HepG2 (cell line): Measurements from ENCODE around the gene HOXC5. TPM values are rescaled to one million over a fixed set of nuclear protein-coding genes. Genes with fewer than 3 reads are reported as not detected.
A peak's percentile ranks its signal among the peaks of the same experiment; 100 is the strongest.

ENCODE experiments used
- ATAC-seq: fragments of 200-7000 bp; cut with Tn5 transposase; 3 replicates; pipeline ENCODE4 v1.9.1; 2020; ENCODE audit warnings: mild to moderate bottlenecking, moderate library complexity
- BruUV-seq: library from RNA; stranded (reverse); fragments of 400-500 nt; replicated peaks from 2 replicates; lab custom pipeline; 2021; lab: Mats Ljungman, UMichigan
- CTCF ChIA-PET: fragments of 300-600 bp; formaldehyde crosslinking; extraction: SDS; loops from one replicate; lab custom pipeline; 2021; ENCODE audit warnings: low total read pairs, inconsistent platforms, low intra/inter-chr PET ratio; lab: Yijun Ruan, JAX
- POLR2A ChIA-PET: fragments of 350-600 bp; sonication (Branson Sonifier 250); formaldehyde crosslinking; loops from one replicate; lab custom pipeline; 2020; ENCODE audit warnings: antibody characterized with exemption, inconsistent platforms; lab: Yijun Ruan, JAX
- DNase-seq: peaks from one replicate; pipeline ENCODE4 v3.0.0-alpha.2; 2015; ENCODE audit warnings: low spot score
- FAIRE-seq: peaks from 3 replicates; lab custom pipeline; 2011; peaks lifted over from hg19 to GRCh38; lab: Jason Lieb, UNC
- H2AFZ ChIP-seq: one replicate; pipeline ENCODE4 v1.6.1; 2011; ENCODE audit warnings: low read length, inconsistent platforms
- H3K27ac ChIP-seq: fragments of 300-600 bp; 3 replicates; pipeline ENCODE4 v1.8.0; 2011; ENCODE audit warnings: mixed run types, mild to moderate bottlenecking, mixed read lengths, low read length, inconsistent platforms; ENCODE audit not compliant: insufficient read depth; ENCODE audit errors: extremely low read length
- H3K27me3 ChIP-seq, 2 experiments: fragments of 200-600 bp in 1 of 2; 2 replicates in 1 of 2; 3 replicates in 1 of 2; pipeline versions ENCODE4 v1.6.0 to v1.8.0; 2011; ENCODE audit warnings: low read length in 2 of 2, mild to moderate bottlenecking in 2 of 2, moderate library complexity in 2 of 2, inconsistent platforms in 1 of 2; ENCODE audit not compliant: insufficient read depth in 2 of 2, control insufficient read depth in 1 of 2
- H3K36me3 ChIP-seq, 2 experiments: fragments of 200-600 bp in 1 of 2; replicated peaks in 1 of 2; 2 replicates in 1 of 2; 3 replicates in 1 of 2; pipeline versions ENCODE4 v1.5.1 to v1.8.0; 2011; ENCODE audit warnings: low read length in 2 of 2, inconsistent platforms in 1 of 2; ENCODE audit not compliant: insufficient read depth in 2 of 2, control insufficient read depth in 1 of 2
- H3K4me1 ChIP-seq: 2 replicates; pipeline ENCODE4 v1.5.1; 2012; ENCODE audit warnings: low read length, inconsistent platforms; ENCODE audit not compliant: insufficient read depth
- H3K4me2 ChIP-seq: 2 replicates; pipeline ENCODE4 v1.6.0; 2011; ENCODE audit warnings: low read depth, low read length, inconsistent platforms
- H3K4me3 ChIP-seq, 3 experiments: fragments of 200-600 bp in 1 of 3; sonication (generic), shearing (Covaris generic) in 1 of 3; replicated peaks in 1 of 3; 2 replicates each; pipeline ENCODE4 v1.5.1; 2011 to 2016; ENCODE audit warnings: low read length in 3 of 3, inconsistent platforms in 2 of 3, low read depth in 2 of 3, mild to moderate bottlenecking in 2 of 3, control low read depth in 1 of 3, mixed read lengths in 1 of 3; ENCODE audit not compliant: insufficient read depth in 1 of 3
- H3K79me2 ChIP-seq: one replicate; pipeline ENCODE4 v1.6.1; 2011; ENCODE audit warnings: low read length, inconsistent platforms; ENCODE audit not compliant: insufficient read depth
- H3K9ac ChIP-seq: 2 replicates; pipeline ENCODE4 v1.6.0; 2011; ENCODE audit warnings: mild to moderate bottlenecking, low read depth, low read length, inconsistent platforms; ENCODE audit not compliant: insufficient read depth
- H3K9me3 ChIP-seq: 2 replicates; pipeline ENCODE4 v1.5.1; 2012; ENCODE audit warnings: mild to moderate bottlenecking, low read length
- H4K20me1 ChIP-seq: 2 replicates; pipeline ENCODE4 v1.6.0; 2011; ENCODE audit warnings: inconsistent platforms, mild to moderate bottlenecking, low read length, moderate library complexity; ENCODE audit not compliant: insufficient read depth
- ATF7 ChIP-seq, 2 experiments: fragments of 450-650 bp in 1 of 2; sonication (generic) in 1 of 2; formaldehyde crosslinking in 1 of 2; IDR thresholded peaks; 2 replicates each; pipeline versions ENCODE4 v1.4.0 to v1.6.1; 2016 to 2020; ENCODE audit warnings: antibody characterized with exemption in 1 of 2, mild to moderate bottlenecking in 1 of 2, missing genetic modification reagents in 1 of 2
- CREB1 ChIP-seq, 2 experiments: fragments of 450-650 bp in 1 of 2; IDR thresholded peaks; 2 replicates each; pipeline ENCODE4 v1.6.1; 2016 to 2017; ENCODE audit warnings: control low read depth in 1 of 2, mild to moderate bottlenecking in 1 of 2, missing compliant biosample characterization in 1 of 2, missing genetic modification characterization in 1 of 2
- HNRNPH1 ChIP-seq: fragments of 200-400 bp; formaldehyde crosslinking; optimal IDR thresholded peaks from 2 replicates; pipeline ENCODE3; 2017; ENCODE audit warnings: mild to moderate bottlenecking, low read depth, low read length
- PHF5A ChIP-seq: IDR thresholded peaks from one replicate; pipeline ENCODE4 v1.6.1; 2018; ENCODE audit warnings: low read depth, missing genetic modification reagents; ENCODE audit not compliant: unreplicated experiment
- ZBTB8A ChIP-seq: sonication (generic); formaldehyde crosslinking; IDR thresholded peaks from 2 replicates; pipeline ENCODE4 v1.4.0; 2020; ENCODE audit warnings: mild to moderate bottlenecking, low read depth, missing genetic modification reagents, borderline replicate concordance
- WGBS: methylation state at CpG from one replicate; pipeline ENCODE4 v1.1.6; 2017; ENCODE audit warnings: low lambda C conversion rate; 5-methylcytosine and 5-hydroxymethylcytosine counted together
- in situ Hi-C: cut with HindIII; loops from 2 replicates; pipeline ENCODE4 v1.10.0; 2017; ENCODE audit warnings: low pct_unique_long_range_greater_than_20kb; ENCODE audit not compliant: extremely low pct_ligation_motif_present
- intact Hi-C: fragments of 100-400 bp; cut with micrococcal nuclease; formaldehyde crosslinking; loops from one replicate; pipeline ENCODE4 v1.10.0; 2022; ENCODE audit not compliant: unreplicated experiment
- polyA plus RNA-seq, 8 experiments: library from polyadenylated mRNA; depleted of rRNA in 3 of 8; stranded (reverse) in 7 of 8; unstranded in 1 of 8; fragments of >200 nt; fragmentation: Illumina TruSeq in 4 of 8; extraction: Trizol in 4 of 8; gene quantifications; 2 replicates each; pipeline versions ENCODE4 v1.2.1 to v1.2.3, GENCODE V29; 2011 to 2016; ENCODE audit warnings: low read depth in 4 of 8, missing spikeins in 1 of 8, mixed read lengths in 1 of 8; ENCODE audit not compliant: insufficient read depth in 1 of 8
- total RNA-seq, 5 experiments: library from RNA; depleted of rRNA; stranded (reverse); fragments of >200 nt; fragmentation: Illumina TruSeq; extraction: Trizol; gene quantifications; 2 replicates each; pipeline ENCODE4 v1.2.3, GENCODE V29; 2016; ENCODE audit warnings: low read depth in 1 of 5

HOXC5 gene
- total and polyA plus RNA-seq, 2 of the 13 experiments (the other 11 are each of a cell fraction or from before 2014, with no cell fraction given): not detected

- CTCF ChIA-PET: no interaction called here
- no peak overlapping the region for H3K4me3 ChIP-seq
- ATAC-seq (no peak), DNase-seq (no peak), FAIRE-seq (no peak)
- TF ChIP-seq ATF7 (IDR thresholded peaks at IDR 0.05): peak; percentile 86
- TF ChIP-seq ATF7 (CRISPR knock-in tag; IDR thresholded peaks at IDR 0.05): no peak
- TF ChIP-seq HNRNPH1: no peak
- TF ChIP-seq PHF5A (CRISPR knock-in tag): no peak
- peak; percentile 74 for TF ChIP-seq CREB1 (IDR thresholded peaks at IDR 0.05)
- TF ChIP-seq CREB1 (CRISPR knock-in tag; IDR thresholded peaks at IDR 0.05): no peak
- TF ChIP-seq ZBTB8A (CRISPR knock-in tag): no peak
- H3K9me3 ChIP-seq: no peaks in the 10 kb centered on the region
- no peak overlapping the region for H3K4me2 ChIP-seq
- POLR2A ChIA-PET: no interaction called here
- H3K27me3 ChIP-seq: peaks cover 9 to 68% of the 10 kb centered on the region in 2 experiments; a peak in 4 of 5 replicates
- in situ Hi-C loops (no loop called here), intact Hi-C loops (no loop called here)
- WGBS: 25% methylated on average over 13 of the region's 22 CpGs
- no peaks in the 10 kb centered on the region for H4K20me1 ChIP-seq
- H3K79me2 ChIP-seq: no peaks in the 10 kb centered on the region
- H3K9ac ChIP-seq: no peak overlapping the region
- H3K27ac ChIP-seq: no peak overlapping the region
- no peaks in the 10 kb centered on the region for H3K36me3 ChIP-seq
- H2AFZ ChIP-seq: no peak overlapping the region
- no peaks in the 10 kb centered on the region for H3K4me1 ChIP-seq
- no TSS peak for BruUV-seq
These were observed 20.3 kb downstream of the HOXC5 start for GRCh38 chr12:54053003-54053750.
